Activated CD8-positive, alpha-beta T cell treated with anti-CD3 and anti-CD28 coated beads for 36 hours (primary cell): ENCODE results near the gene WDR90. TPM values are rescaled to one million over a fixed set of nuclear protein-coding genes. Genes with fewer than 3 reads are reported as not detected.

Experiments used
- ATAC-seq: fragments of 200-7000 bp; cut with Tn5 transposase; one replicate; pipeline ENCODE4 v1.10.0; 2021; ENCODE audit warnings: mild to moderate bottlenecking, moderate library complexity
- CTCF ChIA-PET: fragments of 350-600 bp; sonication (Branson Sonifier 250); formaldehyde crosslinking; loops from one replicate; lab custom pipeline; 2021; ENCODE audit warnings: antibody characterized with exemption; lab: Charles Lee
- POLR2A ChIA-PET: fragments of 350-600 bp; sonication (Branson Sonifier 250); formaldehyde crosslinking; loops from one replicate; lab custom pipeline; 2021; ENCODE audit warnings: antibody characterized with exemption; lab: Charles Lee
- DNase-seq: peaks from one replicate; pipeline ENCODE4 v3.0.0-alpha.2; 2020
- H3K27ac Mint-ChIP-seq: one replicate; pipeline ENCODE4 v1.8.0; 2021; ENCODE audit warnings: mild to moderate bottlenecking, mixed read lengths
- H3K27me3 Mint-ChIP-seq: one replicate; pipeline ENCODE4 v1.8.0; 2021; ENCODE audit warnings: mixed read lengths
- H3K36me3 Mint-ChIP-seq: one replicate; pipeline ENCODE4 v1.8.0; 2021; ENCODE audit warnings: low read depth, mixed read lengths
- H3K4me1 Mint-ChIP-seq: one replicate; pipeline ENCODE4 v1.8.0; 2021; ENCODE audit warnings: low read depth, mixed read lengths
- H3K4me3 Mint-ChIP-seq: one replicate; pipeline ENCODE4 v1.8.0; 2021; ENCODE audit warnings: mild to moderate bottlenecking, moderate library complexity, mixed read lengths
- H3K9me3 Mint-ChIP-seq: one replicate; pipeline ENCODE4 v1.8.0; 2021; ENCODE audit warnings: mixed read lengths
- intact Hi-C: fragments of 100-400 bp; cut with micrococcal nuclease; formaldehyde crosslinking; loops from one replicate; pipeline ENCODE4 v1.10.0; 2022
- total RNA-seq, 2 experiments: library from RNA; stranded (reverse); gene quantifications; one replicate each; pipeline ENCODE4 v1.2.3, GENCODE V29; 2021
- TF ChIP-seq, protein P1 (sequence below): fragments of 200-600 bp; IDR thresholded peaks from one replicate; pipeline ENCODE4 v1.8.0; 2022; ENCODE audit warnings: antibody characterized with exemption, mild to moderate bottlenecking

The WDR90 gene
- total RNA-seq, 2 experiments from 2014 or later, result 89.6 to 90.7 TPM

DNA sequence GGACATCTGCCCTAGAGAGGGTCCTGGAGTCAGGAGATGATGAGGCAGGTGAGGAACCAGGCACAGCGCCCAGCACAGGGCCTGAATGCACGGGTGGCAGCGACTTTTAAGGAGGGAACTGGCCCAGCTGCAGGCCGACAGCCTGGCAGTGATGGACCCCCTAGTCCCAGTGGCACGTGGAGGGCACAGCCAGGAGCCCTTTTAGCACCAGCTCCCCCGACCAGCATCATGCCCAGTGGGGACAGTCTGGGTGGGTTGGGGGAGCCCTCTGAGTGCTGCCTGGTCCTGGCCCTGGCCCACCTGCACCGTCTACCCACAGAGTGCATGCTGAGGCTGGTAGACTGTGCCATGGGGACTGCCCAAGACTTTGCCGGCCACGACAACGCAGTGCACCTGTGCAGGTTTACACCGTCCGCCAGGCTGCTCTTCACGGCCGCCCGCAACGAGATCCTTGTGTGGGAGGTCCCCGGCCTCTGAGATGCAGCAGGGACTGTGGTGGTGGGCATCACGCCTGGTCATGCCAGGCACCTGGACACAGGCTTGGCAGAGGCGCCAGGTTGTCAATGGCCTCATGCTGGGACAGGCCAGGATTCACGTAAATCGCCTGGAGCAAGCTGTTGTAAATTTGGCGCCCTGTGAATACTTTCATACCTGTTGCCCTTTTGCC, 18.1 kb downstream of the WDR90 start:
- DNase-seq, result no peak
- no peak for ATAC-seq
- intact Hi-C loops, result loop anchor here (10.0 kb wide), 1 partner anchor 82 kb away; no protein-coding TSS in a partner anchor
- ChIA-PET CTCF (interaction anchor here (0.8 to 2.7 kb wide), 10 partner anchors 8 to 53 kb away, joined by 3 to 9 read pairs (median 3); partner anchors contain the start of genes METRN, RHBDL1 and WDR90), POLR2A (interaction anchor here (0.5 to 2.7 kb wide), 9 partner anchors 9 to 54 kb away, joined by 3 to 11 read pairs (median 3); partner anchors contain the start of genes RHBDL1, STUB1 and WDR90)
- H3K4me1 Mint-ChIP-seq, result peaks cover 9% of the 10 kb centered on the region
- peak overlapping the region; percentile 75 for H3K4me3 Mint-ChIP-seq
- H3K27ac Mint-ChIP-seq, result peak overlapping the region; percentile 84
- TF ChIP-seq, protein P1, sequence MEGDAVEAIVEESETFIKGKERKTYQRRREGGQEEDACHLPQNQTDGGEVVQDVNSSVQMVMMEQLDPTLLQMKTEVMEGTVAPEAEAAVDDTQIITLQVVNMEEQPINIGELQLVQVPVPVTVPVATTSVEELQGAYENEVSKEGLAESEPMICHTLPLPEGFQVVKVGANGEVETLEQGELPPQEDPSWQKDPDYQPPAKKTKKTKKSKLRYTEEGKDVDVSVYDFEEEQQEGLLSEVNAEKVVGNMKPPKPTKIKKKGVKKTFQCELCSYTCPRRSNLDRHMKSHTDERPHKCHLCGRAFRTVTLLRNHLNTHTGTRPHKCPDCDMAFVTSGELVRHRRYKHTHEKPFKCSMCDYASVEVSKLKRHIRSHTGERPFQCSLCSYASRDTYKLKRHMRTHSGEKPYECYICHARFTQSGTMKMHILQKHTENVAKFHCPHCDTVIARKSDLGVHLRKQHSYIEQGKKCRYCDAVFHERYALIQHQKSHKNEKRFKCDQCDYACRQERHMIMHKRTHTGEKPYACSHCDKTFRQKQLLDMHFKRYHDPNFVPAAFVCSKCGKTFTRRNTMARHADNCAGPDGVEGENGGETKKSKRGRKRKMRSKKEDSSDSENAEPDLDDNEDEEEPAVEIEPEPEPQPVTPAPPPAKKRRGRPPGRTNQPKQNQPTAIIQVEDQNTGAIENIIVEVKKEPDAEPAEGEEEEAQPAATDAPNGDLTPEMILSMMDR, result no peak
- peaks cover 12% of the 10 kb centered on the region for H3K36me3 Mint-ChIP-seq
- no peaks in the 10 kb centered on the region for H3K27me3 Mint-ChIP-seq
- H3K9me3 Mint-ChIP-seq, result no peaks in the 10 kb centered on the region

DNA sequence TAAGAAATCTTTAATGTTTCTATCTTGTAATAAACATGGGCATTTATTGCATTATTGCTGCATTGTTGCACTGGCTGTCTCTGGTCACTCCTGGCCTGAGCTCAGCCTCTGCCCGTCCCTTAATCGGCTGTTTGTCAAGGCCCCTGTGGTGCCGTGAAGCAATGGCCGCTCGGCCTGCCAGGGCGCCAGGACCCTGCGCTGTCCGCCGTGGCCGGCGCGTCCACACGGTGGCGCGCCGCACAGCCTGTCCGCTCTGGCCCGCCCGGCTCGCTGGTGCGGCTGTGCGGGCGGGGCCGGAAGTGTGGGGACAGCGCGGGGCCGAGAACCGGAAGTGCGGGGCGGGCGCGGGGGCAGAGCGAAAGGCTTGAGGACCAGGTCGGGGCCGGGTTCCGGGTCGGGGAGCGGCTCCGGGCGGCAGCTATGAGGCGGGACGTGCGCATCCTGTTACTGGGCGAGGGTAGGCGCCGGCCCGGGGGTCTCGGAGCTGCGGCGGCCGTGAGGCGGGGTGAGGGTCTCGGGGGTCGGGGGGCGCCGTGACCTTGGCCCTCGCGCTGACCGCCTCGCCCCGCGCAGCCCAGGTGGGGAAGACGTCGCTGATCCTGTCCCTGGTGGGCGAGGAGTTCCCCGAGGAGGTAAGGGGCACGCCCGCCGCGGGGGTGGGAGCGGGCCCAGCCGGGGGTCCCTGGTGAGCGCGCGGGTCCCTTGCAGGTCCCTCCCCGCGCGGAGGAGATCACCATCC, 18.8 kb downstream of the WDR90 start, which contains the start of gene RHOT2:
Gene RHOT2, plus strand, starts transcription at position 353 of the 739 bp plus-strand sequence. Its CDS starts 68 bp downstream, at position 421.
- peak within 1 kb of the TSS; percentile 84 for H3K27ac Mint-ChIP-seq
- DNase-seq, result peak; percentile 95
- POLR2A ChIA-PET, result interaction anchor here (0.5 to 2.7 kb wide), 8 partner anchors 11 to 79 kb away, joined by 3 to 11 read pairs (median 4); partner anchors contain the start of genes STUB1 and WDR90
- no peaks in the 10 kb centered on the region for H3K27me3 Mint-ChIP-seq
- H3K4me3 Mint-ChIP-seq, result peak within 1 kb of the TSS; percentile 75
- peaks cover 10% of the 10 kb centered on the region for H3K36me3 Mint-ChIP-seq
- intact Hi-C loops, result loop anchor here (10.0 kb wide), 1 partner anchor 83 kb away; no protein-coding TSS in a partner anchor
- CTCF ChIA-PET, result interaction anchor here (0.8 to 2.7 kb wide), 9 partner anchors 9 to 52 kb away, joined by 3 to 9 read pairs (median 3); partner anchors contain the start of genes METRN and WDR90
- no peaks in the 10 kb centered on the region for H3K9me3 Mint-ChIP-seq
- ATAC-seq, result peak; percentile 98
- TF ChIP-seq, protein P1, result peak; percentile 75
- peaks cover 9% of the 10 kb centered on the region for H3K4me1 Mint-ChIP-seq

DNA sequence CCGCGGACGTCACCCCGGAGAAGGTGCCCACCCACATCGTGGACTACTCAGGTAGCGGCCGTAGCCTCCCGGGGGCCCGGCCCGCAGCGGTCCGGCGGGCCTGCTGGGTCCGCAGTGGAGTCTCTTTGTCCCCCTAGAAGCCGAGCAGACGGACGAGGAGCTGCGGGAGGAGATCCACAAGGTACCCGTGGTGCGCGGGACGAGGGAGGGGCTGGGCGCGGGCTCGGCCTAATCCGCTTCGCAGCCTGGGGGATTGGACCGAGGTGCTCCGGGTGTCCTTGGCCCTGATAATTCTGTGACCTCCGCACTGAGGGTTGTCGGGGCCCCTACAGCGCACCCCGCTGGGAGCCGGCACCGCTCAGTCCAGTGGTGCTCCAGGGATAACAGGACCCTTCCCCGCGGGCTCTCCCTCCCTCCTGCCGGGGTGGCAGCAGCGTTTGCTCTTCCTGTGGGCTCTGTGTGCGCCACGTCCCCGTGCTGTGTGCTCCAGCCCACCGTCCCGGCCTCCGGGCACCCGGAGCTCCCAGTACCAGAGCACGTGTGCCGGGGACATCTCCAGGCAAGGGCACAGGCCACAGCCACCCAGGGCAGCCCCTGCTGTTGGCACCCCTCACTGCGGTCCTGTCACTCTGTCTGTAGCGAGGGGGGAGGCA, 19.5 kb downstream of the WDR90 start:
- TF ChIP-seq, protein P1, result no peak
- H3K4me1 Mint-ChIP-seq, result peaks cover 9% of the 10 kb centered on the region
- intact Hi-C loops, result loop anchor here (10.0 kb wide), 1 partner anchor 84 kb away; no protein-coding TSS in a partner anchor
- DNase-seq, result no peak
- POLR2A ChIA-PET, result interaction anchor here (1.0 to 2.7 kb wide), 6 partner anchors 10 to 80 kb away, joined by 3 to 11 read pairs (median 4); partner anchors contain the start of genes STUB1 and WDR90
- H3K27ac Mint-ChIP-seq, result peak overlapping the region; percentile 61
- no peak for ATAC-seq
- CTCF ChIA-PET, result interaction anchor here (0.9 to 2.7 kb wide), 5 partner anchors 8 to 21 kb away, joined by 3 to 9 read pairs (median 3); no protein-coding TSS in a partner anchor
- no peaks in the 10 kb centered on the region for H3K9me3 Mint-ChIP-seq
- H3K4me3 Mint-ChIP-seq, result peak overlapping the region; percentile 75
- no peaks in the 10 kb centered on the region for H3K27me3 Mint-ChIP-seq
- peaks cover 10% of the 10 kb centered on the region for H3K36me3 Mint-ChIP-seq

DNA sequence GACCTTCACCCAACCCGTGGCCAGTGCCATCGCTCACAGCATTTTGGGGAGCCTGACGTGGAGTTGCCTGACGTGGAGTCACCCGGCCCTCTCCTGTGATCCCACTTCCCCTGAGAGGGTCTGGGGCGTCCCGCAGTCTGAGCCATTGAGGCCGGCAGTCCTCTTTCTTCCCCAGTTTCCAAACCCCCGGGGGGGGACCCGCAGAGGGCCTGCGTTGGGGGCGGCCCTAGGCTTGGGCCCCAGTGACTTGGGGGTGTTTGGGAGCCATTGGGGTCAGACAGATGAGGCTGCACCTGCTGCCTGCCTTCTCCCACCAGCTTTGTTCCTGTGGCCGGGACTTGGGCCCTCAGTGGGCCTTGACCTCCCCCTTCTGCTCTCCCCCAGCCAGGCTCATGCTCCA, 20.5 kb downstream of the WDR90 start:
- Mint-ChIP-seq H3K27ac (peak overlapping the region; percentile 20), H3K4me1 (peaks cover 9% of the 10 kb centered on the region), H3K36me3 (peaks cover 10% of the 10 kb centered on the region), H3K4me3 (peak overlapping the region; percentile 75), H3K27me3 (no peaks in the 10 kb centered on the region), H3K9me3 (no peaks in the 10 kb centered on the region)
- no peak for ATAC-seq
- no peak for DNase-seq
- ChIA-PET CTCF (no interaction called here), POLR2A (interaction anchor here (1.5 to 2.7 kb wide), 2 partner anchors 9 to 19 kb away, joined by 9 to 11 read pairs; partner anchors contain the start of gene WDR90)
- TF ChIP-seq, protein P1, result no peak
- intact Hi-C loops, result loop anchor here (10.0 kb wide), 1 partner anchor 85 kb away; no protein-coding TSS in a partner anchor
